Left lung (tissue), 10 donors: Measurements from ENCODE around the gene ZNF789. TPM values are rescaled to one million over a fixed set of nuclear protein-coding genes. Genes with fewer than 3 reads are reported as not detected.
A peak's percentile ranks its signal among the peaks of the same experiment; 100 is the strongest.
"Not testable (repeated sequence)": the region's sequence is repeated elsewhere in the genome, so short reads cannot be mapped to it uniquely, and the experiment has no call there.

ENCODE experiments used
- ATAC-seq: fragments of 200-7000 bp; cut with Tn5 transposase; one replicate; pipeline ENCODE4 v1.9.1; 2020; ENCODE audit warnings: moderate library complexity
- DNase-seq, 4 donors: peaks; one replicate each; pipeline ENCODE4 v3.0.0-alpha.2; 2013 to 2020
- H3K27ac ChIP-seq, 2 donors: fragments of 200-600 bp; sonication (generic) in 1 of 2; one replicate each; pipeline versions ENCODE4 v1.5.0 to v1.8.0; 2020 to 2021
- H3K27me3 ChIP-seq, 2 donors: fragments of 200-600 bp; sonication (generic) in 1 of 2; one replicate each; pipeline versions ENCODE4 v1.5.0 to v1.8.0; 2020 to 2021
- H3K36me3 ChIP-seq, 2 donors: fragments of 200-600 bp; sonication (generic) in 1 of 2; one replicate each; pipeline versions ENCODE4 v1.5.0 to v1.8.0; 2020 to 2021
- H3K4me1 ChIP-seq, 2 donors: fragments of 200-600 bp; one replicate each; pipeline ENCODE4 v1.8.0; 2021
- H3K4me3 ChIP-seq, 2 donors: fragments of 200-600 bp; sonication (generic) in 1 of 2; one replicate each; pipeline versions ENCODE4 v1.5.0 to v1.8.0; 2020 to 2021; ENCODE audit warnings: mild to moderate bottlenecking in 1 of 2
- H3K9me3 ChIP-seq, 2 donors: fragments of 200-600 bp; sonication (generic) in 1 of 2; one replicate each; pipeline versions ENCODE4 v1.5.0 to v1.8.0; 2020 to 2021
- CTCF ChIP-seq, 2 donors: fragments of 200-600 bp; sonication (generic) in 1 of 2; IDR thresholded peaks; one replicate each; pipeline versions ENCODE4 v1.5.0 to v1.8.0; 2021; ENCODE audit warnings: antibody characterized with exemption in 2 of 2
- intact Hi-C, 2 donors: fragments of 100-400 bp; cut with DNase I; formaldehyde crosslinking; loops; one replicate each; pipeline versions ENCODE4 v1.11.2 to v1.14.2; 2022
- polyA plus RNA-seq, 6 donors: library from polyadenylated mRNA; unstranded; fragments of 120-200 nt; gene quantifications; one replicate each; pipeline ENCODE4 v1.2.1, GENCODE V29; 2013; ENCODE audit not compliant: insufficient read length in 6 of 6
- total RNA-seq, 2 donors: library from RNA; stranded (reverse); fragmentation: NEBNext Ultra II Directional; extraction: Animal tissue kit (Norgen Biotek cat#: 25700); gene quantifications; one replicate each; pipeline ENCODE4 v1.2.1, GENCODE V29; 2021
- donor health status: DM: no; HTN: yes; CAD: no.
- donor health status: DM: no; HTN: no; CAD: no.

ZNF789 gene
- total and polyA plus RNA-seq, 8 donors, result 8.5 to 59.5 (median 52.4) TPM

GRCh38 chr7:99499371-99499720, 26.7 kb downstream of the ZNF789 start:
- Histone ChIP-seq H3K9me3 (peaks cover 0 to 8% of the 10 kb centered on the region in 2 donors), H3K27me3 (no peaks in the 10 kb centered on the region), H3K27ac (peak overlapping the region; percentile 97 to 99), H3K4me1 (peaks cover 12 to 45% of the 10 kb centered on the region in 2 donors), H3K4me3 (peak overlapping the region; percentile 97 to 98), H3K36me3 (peaks cover 0 to 44% of the 10 kb centered on the region in 2 donors)
- DNase-seq, result peak in 2 of 4 donors; percentile 1 to 6
- intact Hi-C loops, result no loop called here
- ATAC-seq, result peak; percentile 45
- no peak for TF ChIP-seq CTCF (IDR thresholded peaks at IDR 0.05)

DNA sequence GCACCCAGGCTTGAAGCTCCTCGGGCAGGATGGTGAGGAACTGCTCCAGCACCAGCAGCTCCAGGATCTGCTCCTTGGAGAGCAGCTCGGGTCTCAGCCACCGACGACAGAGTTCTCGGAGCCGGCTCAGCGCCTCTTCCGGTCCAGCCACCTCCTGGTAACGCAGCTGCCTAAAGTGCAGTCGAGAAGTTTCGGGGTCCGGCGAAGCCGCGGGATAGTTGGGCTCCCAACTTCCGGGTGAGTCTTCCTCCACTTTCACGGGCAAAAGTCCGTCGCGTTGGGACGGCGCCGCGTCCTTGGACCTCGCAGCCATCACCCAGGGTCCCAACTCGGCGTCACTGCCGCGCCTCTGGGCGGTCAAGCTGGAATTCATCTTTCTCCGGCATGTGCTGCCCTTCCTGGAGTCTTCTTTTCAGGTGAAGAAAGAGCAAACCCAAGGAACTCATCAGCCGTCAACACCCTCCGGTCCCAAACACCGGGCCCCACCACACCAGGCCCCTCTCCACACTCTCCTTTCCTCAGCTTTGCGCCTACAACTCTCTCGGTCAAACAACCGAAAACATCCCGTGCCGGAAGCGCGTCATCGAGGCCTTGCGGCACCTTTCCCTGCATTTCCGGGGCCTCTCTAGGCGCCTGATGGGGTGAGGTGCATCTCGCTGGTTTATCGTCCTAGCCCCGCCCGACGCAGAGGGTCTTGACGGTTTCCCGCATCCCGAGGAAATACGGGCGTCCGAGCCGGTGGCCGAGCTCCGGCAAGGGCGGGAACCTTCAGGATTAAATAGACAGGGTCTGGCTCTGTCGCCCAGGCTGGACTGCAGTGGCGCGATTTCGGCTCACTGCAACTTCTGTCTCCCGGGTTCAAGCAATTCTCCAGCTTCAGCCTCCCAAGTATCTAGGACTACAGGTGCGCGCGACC, 27.3 kb downstream of the ZNF789 start, which contains the start of gene ZNF394:
ZNF394 (minus strand) TSS at position 561 of the 916 bp plus-strand sequence; CDS start at position 373, 188 bp downstream.
- Histone ChIP-seq H3K9me3 (peaks cover 0 to 2% of the 10 kb centered on the region in 2 donors), H3K4me1 (peaks cover 12 to 45% of the 10 kb centered on the region in 2 donors), H3K4me3 (peak within 1 kb of the TSS; percentile 97 to 98), H3K36me3 (peaks cover 0 to 37% of the 10 kb centered on the region in 2 donors), H3K27ac (peak within 1 kb of the TSS; percentile 97 to 99), H3K27me3 (no peaks in the 10 kb centered on the region)
- intact Hi-C loops, result no loop called here
- TF ChIP-seq CTCF (IDR thresholded peaks at IDR 0.05), result no peak
- peak; percentile 73 for ATAC-seq
- DNase-seq, result peak; percentile 93 to 97 (median 94)

- Histone ChIP-seq H3K4me3 (peak overlapping the region; percentile 97 to 98), H3K4me1 (peaks cover 15 to 47% of the 10 kb centered on the region in 2 donors), H3K9me3 (no peaks in the 10 kb centered on the region), H3K27me3 (no peaks in the 10 kb centered on the region), H3K36me3 (peaks cover 0 to 31% of the 10 kb centered on the region in 2 donors), H3K27ac (peak overlapping the region; percentile 97 to 99)
- intact Hi-C loops, result no loop called here
- TF ChIP-seq CTCF (IDR thresholded peaks at IDR 0.05), result no peak
- DNase-seq (no peak), ATAC-seq (no peak)
These were observed 27.9 kb downstream of the ZNF789 start for GRCh38 chr7:99500637-99501009.

GRCh38 chr7:99501236-99501635, 28.5 kb downstream of the ZNF789 start:
- H3K4me1 ChIP-seq, result peaks cover 21 to 51% of the 10 kb centered on the region in 2 donors
- DNase-seq, H3K27me3 ChIP-seq, H3K9me3 ChIP-seq, ATAC-seq, intact Hi-C loops, H3K27ac ChIP-seq: not testable (repeated sequence)
- H3K4me3 ChIP-seq, result peak overlapping the region in 1 of 2 donors; percentile 98
- peaks cover 0 to 25% of the 10 kb centered on the region in 2 donors for H3K36me3 ChIP-seq

DNA sequence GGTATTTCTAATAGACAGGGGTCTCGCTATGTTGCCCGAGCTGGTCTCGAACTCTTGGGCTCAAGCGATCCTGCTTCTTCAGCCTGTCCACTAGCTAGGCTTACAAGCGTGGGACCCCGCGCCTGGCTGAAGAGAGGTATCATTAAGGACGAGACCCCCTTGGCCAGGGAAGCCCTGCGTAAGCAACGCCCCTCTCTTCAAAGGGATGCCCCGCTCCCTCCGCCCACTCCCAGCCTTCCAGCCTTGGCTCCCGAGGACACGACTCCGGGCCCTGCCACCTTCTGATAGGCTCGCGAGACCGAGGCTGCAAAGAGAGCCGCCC, 31.6 kb downstream of the ZNF789 start:
- H3K27me3 ChIP-seq, result no peaks in the 10 kb centered on the region
- intact Hi-C loops, result no loop called here
- H3K36me3 ChIP-seq, result no peaks in the 10 kb centered on the region
- H3K27ac ChIP-seq, result peak overlapping the region; percentile 87 to 90
- DNase-seq (peak in 1 of 4 donors; percentile 98), ATAC-seq (no peak)
- peak overlapping the region; percentile 71 to 86 for H3K4me3 ChIP-seq
- no peak for TF ChIP-seq CTCF (IDR thresholded peaks at IDR 0.05)
- H3K4me1 ChIP-seq, result peaks cover 22 to 47% of the 10 kb centered on the region in 2 donors
- no peaks in the 10 kb centered on the region for H3K9me3 ChIP-seq
